Stimulated activated naive CD4-positive, alpha-beta T cell (primary cell): ENCODE results near the gene TMEM201.

Experiments used
- DNase-seq, 6 experiments: peaks; one replicate each; lab custom pipeline; 2025; lab: John Stamatoyannopoulos, UW

The TMEM201 gene

DNA sequence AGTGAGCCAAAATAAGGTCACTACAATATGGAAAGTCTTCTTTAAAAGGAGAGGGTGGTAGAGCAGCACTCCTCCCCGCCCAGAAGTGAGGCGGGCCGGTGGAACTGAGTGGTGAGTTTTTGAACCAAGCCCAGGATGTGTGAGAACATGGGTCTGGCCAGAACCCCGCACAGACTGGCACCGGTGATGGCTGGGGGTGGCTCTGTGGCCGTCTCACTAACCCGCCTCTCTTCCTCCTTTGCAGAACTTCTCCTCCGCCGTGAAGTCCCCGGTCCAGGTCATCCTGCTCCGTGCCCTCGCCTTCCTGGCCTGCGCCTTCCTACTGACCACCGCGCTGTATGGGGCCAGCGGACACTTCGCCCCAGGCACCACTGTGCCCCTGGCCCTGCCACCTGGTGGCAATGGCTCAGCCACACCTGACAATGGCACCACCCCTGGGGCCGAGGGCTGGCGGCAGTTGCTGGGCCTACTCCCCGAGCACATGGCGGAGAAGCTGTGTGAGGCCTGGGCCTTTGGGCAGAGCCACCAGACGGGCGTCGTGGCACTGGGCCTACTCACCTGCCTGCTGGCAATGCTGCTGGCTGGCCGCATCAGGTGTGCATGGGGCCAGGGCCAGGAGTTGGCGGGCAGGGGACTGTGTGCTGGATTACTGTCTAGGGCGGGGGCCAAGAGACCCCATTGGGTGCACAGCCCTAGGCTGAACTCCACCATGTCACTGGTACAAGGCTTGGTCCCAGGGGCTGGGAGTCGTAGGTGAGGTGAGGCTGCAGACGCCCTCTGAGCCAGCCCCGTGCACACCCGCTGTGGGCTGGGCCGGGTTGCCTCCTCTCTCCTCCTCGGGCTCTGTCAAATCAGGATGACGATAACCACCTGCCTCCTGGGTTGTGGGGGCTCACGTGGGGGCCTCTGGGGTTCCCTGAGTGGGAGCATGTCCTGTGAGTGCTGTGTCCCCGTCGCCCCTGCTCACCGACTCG is 12.4 kb downstream of the TMEM201 start:
- no peak for DNase-seq

DNA sequence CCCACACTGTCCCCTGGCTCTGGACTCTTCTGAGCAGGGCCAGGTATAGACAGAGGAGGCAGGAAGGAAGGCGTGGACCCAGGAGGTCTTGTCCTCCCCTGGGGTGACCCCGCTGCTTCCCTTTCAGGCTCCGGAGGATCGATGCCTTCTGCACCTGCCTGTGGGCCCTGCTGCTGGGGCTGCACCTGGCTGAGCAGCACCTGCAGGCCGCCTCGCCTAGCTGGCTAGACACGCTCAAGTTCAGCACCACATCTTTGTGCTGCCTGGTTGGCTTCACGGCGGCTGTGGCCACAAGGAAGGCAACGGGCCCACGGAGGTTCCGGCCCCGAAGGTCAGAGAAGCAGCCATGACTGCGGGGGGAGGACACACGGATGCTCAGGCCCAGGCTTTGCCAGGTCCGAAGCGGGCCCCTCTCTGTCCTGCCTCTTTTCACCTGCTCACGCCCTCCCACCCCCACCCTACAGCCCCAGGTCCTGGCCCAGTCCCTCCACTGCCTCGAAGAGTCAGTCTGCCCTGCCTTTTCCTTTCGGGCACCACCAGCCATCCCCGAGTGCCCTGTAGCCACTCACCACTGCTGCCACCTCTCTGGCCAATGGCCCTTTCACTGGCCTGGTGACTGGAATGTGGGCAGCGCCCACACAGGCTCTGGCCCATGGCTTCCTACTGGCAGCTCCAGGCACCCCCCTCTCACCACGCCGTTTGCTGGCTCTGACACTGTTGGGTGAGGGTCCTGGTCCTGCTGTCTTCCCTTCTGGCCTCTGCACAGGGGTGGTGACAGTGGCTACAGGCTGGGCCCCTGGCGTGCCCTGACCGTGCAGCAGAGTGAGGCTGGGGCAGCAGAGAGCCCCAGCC is 13.5 kb downstream of the TMEM201 start:
- DNase-seq, result no peak

DNA sequence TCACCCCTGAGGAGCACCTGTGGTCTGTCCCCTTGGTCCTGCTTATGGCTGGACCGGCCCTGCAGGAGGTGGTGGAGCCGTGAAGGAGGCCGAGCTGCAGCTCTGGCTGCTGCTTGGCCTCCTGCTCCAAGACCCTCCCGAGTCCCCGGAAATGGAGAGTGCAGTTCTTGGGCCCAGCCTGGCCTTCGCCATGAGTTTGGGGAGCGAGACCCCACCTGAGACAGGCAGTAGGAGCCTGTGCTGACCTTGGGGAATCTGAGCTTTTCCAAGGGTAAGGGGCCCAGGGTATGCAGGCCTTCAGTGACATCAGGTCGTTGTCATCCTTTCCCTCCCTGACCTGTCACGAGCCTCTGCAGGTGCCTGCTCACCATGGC is 14.1 kb downstream of the TMEM201 start:
- no peak for DNase-seq

DNA sequence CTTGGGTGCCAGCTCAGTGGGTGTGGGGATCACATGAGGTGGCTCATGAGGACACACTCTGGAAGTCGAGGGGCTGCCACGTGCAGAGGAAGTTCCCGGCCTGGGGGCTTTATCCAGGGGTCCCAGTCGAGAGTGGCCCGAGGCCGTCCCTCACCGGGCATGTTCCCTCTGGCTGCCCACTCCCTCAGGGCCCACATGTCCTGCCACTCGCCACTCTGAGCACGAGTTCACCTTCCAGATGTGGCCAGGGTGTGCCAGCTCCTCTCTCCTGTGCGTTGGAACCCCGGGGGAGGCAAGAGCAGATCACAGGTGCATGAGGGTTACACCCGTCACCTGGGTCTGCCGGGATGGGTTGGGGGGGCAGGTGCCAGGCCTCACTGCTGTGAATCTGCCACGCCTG is 14.6 kb downstream of the TMEM201 start:
- no peak for DNase-seq

DNA sequence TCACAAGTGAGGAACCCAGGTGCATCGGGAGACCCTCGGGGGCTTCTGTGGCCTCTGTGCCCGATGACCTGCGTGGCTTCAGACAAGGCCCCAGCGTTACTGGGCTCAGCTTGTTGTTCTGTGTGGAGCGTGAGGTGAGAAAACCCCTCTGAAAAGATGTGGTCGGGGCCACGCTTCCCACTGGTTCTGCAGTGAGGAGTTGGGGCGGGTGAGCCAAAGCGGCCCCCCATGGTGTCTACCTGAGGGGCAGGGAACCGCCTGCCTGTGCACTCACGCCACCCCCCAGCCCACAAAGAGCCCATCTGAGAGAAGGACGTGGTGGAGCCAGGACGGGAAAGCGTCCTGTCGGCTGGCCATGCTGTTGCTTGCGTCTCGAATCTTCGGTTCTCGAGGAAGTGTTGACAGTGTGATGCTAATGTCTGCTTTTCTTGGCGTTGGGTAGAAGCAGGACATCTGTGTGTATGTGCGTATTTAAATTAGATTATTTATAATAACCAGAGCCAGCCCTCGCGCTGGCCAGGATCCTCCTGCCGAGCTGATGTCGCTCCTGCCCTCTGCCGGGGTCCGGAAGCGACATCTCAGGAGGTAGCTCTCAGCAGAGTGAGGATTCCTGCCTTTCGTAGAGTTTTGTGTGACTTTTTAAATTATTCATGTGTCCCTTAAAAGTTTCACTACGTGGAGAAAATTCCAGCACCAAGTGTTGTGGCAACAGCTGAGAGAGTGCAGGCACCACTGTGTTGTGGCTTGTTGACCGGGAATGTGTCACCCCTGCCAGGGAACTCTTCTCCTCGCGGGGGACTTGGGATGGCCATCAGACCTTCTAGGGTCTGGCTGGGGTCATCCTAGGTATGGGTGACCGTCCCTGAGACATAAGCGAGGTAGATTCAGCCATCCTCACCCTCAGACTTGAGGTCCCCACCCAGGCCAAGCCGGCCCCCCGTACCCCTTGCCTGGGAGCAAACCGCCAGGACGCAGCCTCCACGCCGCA is 15.3 kb downstream of the TMEM201 start:
- DNase-seq, result no peak

DNA sequence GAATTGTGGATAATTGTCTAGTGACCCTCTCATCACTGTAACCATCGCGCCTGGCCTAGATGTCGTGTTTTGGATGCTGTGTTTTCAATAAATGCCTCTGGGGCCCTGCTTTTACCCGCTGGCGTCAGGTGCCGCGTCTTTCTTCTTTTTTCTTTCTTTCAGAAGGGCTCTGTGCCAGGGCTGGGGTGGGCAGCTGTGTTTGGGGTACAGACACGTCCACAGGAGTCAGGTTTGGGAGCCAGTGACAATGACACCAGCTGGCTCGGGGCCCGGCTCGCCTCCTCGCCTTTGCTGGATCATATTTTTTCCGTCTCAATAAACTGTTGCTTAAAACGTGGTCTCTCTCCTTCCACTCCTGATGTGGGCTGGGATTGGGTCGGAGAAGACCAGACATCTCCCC is 16.1 kb downstream of the TMEM201 start:
- no peak for DNase-seq

DNA sequence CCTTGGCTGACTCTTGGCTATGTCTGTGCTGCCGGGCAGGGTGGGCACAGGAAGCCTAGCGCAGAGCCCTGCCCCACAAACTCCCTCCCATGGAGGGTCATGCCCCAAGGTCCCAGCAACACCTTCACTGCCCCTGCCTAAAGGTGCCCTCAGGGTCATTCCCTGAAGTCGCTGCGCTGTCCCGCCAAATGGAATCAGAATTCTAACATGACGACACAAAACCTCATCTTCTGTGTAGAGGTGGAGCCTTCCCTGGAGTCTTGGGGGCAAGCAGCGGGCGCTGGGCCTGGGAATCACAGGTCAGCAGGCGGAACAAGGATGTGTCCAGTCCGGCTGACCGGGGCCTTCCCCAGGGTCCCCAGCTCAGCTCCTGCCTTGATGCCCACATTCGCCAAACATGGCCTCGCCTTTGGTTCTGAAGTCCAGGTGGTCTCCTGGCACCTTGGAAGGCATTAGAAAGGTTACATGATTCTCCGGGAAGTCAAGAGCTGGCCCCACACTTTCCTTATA is 17.3 kb downstream of the TMEM201 start:
- DNase-seq, result no peak

DNA sequence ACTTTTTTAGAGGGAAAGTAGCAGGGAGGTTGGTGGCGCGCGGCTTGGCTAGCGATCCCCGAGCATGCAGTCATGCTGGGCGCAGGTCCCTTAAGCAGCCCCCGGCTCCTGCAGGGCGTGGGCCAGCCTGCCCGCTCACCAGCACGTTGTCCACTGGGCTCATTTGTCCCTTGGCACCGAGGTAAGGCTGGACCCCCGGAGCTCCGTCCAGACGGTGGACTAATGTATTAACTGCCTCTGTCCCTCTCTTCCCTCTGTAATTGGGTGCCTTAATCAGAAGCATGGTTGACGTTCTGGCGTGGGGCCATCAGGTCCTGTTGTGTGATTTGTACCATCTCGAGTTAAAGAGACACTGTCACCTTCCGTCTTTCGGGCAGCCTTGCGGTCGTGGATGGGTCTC is 17.7 kb downstream of the TMEM201 start:
- DNase-seq, result no peak

DNA sequence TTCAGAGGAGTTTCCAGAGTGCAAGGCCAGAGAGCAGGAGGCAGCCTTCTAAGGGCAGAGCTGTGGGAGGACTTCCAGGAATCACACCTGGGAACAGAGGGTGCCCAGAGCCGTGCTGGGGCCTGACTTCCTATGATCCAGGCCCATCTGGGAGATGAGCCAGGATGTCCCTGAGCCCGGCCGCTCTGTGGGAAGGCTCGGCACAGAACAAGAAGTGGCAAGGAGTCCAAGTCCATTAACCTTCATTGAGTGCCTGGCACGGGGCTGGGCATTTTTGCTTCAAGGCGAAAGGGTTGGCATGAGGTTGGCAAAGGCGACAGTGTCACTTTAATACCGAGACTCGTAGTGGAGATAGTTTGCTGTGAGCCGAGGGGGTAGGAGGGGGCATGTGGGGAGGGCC is 18.2 kb downstream of the TMEM201 start:
- no peak for DNase-seq

DNA sequence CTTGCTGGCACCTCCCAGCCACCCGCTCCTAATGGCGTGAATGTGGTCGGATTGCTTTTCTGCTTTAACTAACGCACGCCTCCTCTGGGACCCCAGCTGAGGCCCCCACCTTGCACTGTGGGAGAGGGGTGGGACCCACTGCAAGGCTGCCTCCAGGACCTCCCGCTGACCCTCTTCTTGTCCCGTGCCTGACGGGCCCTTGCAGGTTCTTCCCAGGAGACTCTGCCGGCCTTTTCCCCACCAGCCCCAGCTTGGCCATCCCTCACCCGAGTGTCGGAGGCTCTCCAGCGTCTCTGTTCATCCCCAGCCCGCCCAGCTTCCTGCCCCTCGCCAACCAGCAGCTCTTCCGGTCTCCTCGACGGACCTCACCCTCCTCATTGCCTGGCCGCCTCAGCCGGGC is 18.6 kb downstream of the TMEM201 start:
- no peak for DNase-seq

DNA sequence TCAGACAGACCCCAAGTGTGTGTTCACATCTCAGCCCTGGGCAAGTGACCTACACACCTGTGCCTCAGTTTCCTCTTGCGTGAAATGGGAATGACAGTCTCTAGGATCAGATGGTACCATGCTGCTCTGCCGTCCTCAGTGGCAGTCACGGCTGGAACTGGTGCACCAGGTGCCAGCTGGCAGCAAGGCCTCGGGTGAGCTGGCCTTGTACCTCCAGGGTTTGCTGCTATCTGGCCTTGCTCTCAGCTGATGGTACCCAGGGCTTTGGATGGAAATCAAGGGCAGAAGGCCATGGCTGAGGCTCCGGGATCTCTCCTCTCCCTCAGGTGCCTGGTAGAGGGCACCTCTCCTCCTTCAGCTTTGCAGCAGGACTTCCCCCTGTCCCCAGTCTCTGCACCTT is 21.3 kb downstream of the TMEM201 start:
- no peak for DNase-seq

DNA sequence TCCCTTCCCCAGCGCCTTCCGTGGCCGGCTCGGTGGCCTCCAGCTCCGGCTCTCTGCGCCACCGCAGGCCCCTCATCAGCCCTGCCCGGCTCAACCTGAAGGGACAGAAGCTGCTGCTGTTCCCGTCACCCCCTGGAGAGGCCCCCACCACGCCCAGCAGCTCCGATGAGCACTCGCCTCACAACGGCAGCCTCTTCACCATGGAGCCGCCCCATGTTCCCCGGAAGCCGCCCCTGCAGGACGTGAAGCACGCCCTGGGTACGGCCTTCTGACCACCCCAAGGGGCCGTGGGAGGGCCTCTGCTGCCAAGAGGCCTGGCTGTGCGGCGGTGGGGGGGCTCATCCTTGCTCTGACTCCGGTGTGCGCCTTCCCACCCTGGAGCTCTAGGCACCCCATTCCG is 21.8 kb downstream of the TMEM201 start:
- DNase-seq, result no peak

DNA sequence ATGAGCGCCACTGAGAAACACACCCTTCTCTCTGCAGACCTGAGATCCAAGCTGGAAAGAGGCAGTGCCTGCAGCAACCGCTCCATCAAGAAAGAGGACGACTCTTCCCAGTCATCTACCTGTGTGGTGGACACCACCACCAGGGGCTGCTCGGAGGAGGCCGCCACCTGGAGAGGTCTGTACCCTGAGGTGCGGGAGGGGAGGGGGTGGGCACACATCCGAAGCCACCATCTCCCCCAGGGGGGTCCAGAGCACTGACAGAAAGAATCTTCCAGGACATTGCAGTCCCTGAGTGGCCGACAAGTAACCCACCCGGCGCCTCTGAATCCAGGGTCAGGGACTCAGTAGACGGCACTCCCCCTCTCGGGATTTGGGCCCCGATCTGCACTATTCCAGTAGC is 23.0 kb downstream of the TMEM201 start:
- no peak for DNase-seq

DNA sequence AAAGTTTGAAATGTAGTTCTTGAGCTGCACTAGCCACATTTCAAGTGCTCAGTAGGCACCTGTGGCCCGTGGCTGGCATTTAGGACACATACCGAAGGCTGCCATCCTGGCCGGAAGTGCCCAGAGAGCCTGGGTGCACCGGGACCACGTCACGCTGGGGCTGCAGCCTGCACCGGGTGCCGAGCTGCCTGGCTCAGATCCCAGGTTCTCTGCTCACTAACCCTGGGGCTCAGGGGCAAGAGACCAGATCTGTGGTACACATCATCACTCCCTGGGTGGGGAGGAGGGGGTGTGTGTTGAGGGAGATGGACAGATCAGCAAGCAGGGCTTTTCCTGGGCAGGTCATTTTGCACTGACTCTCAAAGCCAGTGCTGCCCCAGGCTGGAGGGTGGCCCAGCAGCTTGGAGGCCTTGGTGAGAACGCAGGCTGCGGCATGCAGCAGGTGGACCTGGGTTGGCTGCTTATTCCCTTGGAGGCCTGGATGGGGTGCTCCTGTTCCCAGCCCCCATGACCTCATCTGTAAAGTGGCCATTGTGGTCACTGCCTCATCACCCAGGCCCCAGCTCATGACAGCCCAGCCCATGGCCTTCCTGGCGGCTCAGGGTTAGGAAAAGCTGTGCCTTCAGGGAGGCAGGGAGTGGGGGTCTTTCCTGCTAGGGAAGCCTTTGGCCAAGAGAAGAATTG is 23.6 kb downstream of the TMEM201 start:
- DNase-seq, result no peak

DNA sequence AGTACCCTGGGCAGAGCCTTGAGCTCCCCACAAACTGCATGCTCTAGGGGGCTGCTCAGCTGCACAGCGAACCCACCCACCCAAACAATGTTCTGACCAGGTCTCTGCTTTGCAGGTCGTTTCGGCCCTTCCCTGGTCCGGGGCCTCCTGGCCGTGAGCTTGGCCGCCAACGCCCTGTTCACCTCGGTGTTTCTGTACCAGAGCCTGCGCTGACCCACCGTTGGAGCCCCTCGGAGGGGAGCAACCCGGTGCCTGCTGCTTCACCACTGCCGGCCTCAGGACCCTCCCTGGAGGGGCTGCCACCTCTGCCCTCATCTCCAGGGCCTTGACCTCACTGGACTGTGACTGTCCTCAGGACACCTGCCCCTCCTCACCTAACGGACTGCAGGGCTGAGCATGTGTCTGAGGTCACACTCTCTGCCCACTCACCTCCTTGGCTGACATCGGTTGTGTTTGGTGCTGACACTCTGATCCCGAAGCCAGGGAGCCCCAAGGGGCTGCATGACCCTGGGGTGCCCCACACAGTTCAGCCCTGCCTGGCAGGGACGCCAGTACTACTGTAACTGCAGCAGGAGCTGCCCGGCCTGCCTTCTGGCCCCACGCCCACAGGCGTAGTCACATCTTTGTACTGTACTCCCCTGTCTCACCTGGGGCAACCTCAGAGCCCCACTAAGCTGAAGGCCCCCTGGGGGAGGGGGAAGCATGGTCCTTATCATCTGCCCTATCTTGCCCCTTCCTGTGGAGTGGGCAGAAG is 24.3 kb downstream of the TMEM201 start:
- no peak for DNase-seq

DNA sequence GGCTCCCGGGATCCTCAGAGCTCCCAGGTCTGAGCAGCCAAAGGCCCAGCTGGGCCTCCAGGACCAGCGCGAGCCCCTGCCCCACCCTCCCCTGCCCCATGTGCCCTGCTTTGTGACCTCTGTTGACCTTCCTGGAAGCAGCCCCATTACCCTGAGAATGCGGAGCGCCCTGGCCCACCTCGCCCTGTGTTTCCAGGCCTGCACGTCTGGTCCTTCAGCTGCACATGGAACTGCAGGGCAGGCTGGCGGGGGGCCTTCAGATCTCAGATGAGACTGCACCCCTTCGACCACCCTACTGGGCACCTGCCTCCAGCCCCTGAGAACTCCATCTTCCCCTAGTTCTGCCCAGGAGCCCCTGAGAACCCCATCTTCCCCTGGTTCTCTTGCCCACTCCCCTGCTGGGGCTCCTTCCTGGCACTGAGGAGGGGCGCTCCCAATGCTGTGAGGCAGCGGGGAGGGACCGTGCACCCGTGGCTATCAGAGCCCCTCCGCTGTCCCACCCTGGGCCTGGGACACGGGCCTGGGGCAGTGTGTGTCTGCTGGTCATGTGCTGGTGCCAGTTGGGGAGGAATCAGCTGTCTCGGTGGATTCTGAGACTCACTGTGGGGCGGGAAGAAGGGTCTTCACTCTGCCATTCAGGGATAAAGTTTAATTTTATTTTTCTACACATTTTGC is 25.1 kb downstream of the TMEM201 start:
- no peak for DNase-seq

DNA sequence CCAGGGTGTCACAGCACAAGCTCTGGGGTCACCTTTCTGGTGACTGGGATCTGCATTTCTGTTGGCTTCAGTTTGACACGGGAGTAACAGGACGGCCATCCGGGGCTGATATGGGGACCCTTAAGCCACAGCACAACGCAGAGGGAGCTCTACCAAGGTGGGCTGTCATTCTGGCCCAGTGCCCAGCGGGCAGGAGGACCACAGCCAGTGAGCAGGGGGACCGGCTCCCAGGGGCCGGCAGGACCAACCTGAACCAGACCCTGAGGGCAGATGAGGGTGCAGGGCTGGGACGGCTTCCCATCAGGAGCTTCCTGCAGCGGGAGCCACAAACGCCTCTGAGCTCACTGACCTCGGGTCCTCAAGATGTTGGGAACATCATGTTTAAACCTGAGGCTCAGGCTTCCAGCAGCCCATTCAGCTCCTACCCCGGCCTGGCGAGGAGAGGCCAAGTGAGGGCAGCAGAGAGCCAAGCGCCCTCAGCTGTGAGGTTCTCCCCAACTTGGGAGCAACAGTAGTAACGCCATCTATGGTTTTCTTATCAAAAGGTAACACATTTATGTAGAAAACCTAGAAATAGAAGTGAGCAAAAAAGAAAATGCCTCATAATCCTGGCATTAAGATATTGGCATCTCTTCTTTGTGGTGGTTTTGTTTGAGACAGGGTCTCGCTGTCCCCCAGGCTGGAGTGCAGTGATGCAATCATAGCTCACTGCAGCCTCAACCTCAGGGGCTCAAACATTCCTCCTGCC is 26.8 kb downstream of the TMEM201 start:
- peak; percentile 11 to 56 (median 30) for DNase-seq

DNA sequence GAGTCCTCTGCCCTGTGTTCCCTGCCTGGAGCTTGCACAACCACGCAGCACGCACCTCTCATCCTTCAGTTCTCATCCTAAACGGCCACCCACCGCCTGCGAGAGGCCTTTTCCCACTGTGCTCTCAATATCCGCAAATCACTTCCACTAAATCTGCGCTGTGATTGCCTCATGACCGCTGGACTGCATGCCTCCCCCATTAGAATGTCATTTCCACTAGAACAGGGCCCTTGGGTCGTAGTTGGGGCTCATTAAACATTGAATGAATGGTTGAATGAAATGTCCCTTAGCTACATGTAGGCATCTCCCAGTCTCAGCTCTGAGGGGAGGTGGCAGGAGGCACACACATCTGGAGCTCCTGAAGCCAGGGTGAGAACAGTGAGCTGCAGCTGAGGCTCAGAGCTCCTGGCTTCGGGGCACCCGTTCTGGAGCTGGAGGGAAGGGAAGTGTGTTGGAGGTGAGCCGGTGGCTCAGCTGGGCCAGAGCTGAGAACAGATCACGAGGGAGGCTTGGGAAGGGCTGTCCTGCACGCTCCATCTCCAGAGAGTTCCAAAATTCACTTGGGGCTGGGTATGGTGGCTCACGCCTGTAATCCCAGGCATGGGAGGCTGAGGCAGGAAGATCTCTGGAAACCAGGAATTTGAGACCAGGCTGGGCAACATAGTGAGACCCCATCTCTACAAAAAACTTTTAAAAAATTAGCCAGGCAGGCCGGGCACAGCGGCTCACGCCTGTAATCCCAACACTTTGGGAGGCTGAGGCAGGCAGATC is 30.4 kb downstream of the TMEM201 start:
- no peak for DNase-seq
